ENCODE measurements around the gene SRPK3. TPM values are rescaled to one million over a fixed set of nuclear protein-coding genes. Genes with fewer than 3 reads are reported as not detected.

Gene SRPK3
- total RNA-seq, 2 experiments from 2014 or later, result not detected

GRCh38 chrX:153828723-153829548, 48.1 kb downstream of the SRPK3 start:
- ChIA-PET POLR2A (no interaction called here), CTCF (ENCODE audit: unreplicated experiment) (no interaction called here)
- Histone ChIP-seq H4K20me1 (ENCODE audit: insufficient read depth, low read length) (no peaks in the 10 kb centered on the region), H3K4me1 (ENCODE audit: insufficient read depth, low read length, poor library complexity, severe bottlenecking) (no peaks in the 10 kb centered on the region), H3K9me2 (ENCODE audit: insufficient read depth, low read length) (no peaks in the 10 kb centered on the region), H3K4me3 (ENCODE audit: low read depth, low read length, poor library complexity, severe bottlenecking) (no peak overlapping the region), H3K4me2 (ENCODE audit: low read length) (no peak overlapping the region), H3K9me3 (ENCODE audit: low read length) (no peaks in the 10 kb centered on the region), H3K79me2 (ENCODE audit: insufficient read depth, low read depth, low read length) (no peaks in the 10 kb centered on the region), H3K27ac (ENCODE audit: low read depth, low read length, poor library complexity, severe bottlenecking) (no peak overlapping the region), H2AFZ (ENCODE audit: low read length) (no peak overlapping the region), H3K36me3 (ENCODE audit: insufficient read depth, low read length) (no peaks in the 10 kb centered on the region)
- TF ChIP-seq EZH2phosphoT487 (IDR thresholded peaks at IDR 0.05; ENCODE audit: borderline replicate concordance, low read depth, low read length) (no peak), CTCF (conservative IDR thresholded peaks at IDR 0.05; ENCODE audit: low read length) (no peak)
- intact Hi-C loops (cut with micrococcal nuclease; ENCODE audit: unreplicated experiment), result loop anchor here (10.0 kb wide), 1 partner anchor 56 kb away; the partner anchor contains the start of gene L1CAM
- no peak for DNase-seq (ENCODE audit: low spot score)
- BruUV-seq (replicated peaks), result no TSS peak

- intact Hi-C loops (cut with micrococcal nuclease; ENCODE audit: unreplicated experiment), result loop anchor here (10.0 kb wide), 1 partner anchor 55 kb away; the partner anchor contains the start of gene L1CAM
- no peak overlapping the region for H3K4me2 ChIP-seq (ENCODE audit: low read length)
Measured at GRCh38 chrX:153829549-153829798, 48.6 kb downstream of the SRPK3 start.

More at GRCh38 chrX:153829549-153829798, 48.6 kb downstream of the SRPK3 start:
- no peak overlapping the region for H2AFZ ChIP-seq (ENCODE audit: low read length)
- TF ChIP-seq CTCF (conservative IDR thresholded peaks at IDR 0.05; ENCODE audit: low read length), result no peak
- TF ChIP-seq EZH2phosphoT487 (IDR thresholded peaks at IDR 0.05; ENCODE audit: borderline replicate concordance, low read depth, low read length), result no peak
- H3K9me2 ChIP-seq (ENCODE audit: insufficient read depth, low read length), result no peaks in the 10 kb centered on the region
- POLR2A ChIA-PET, result no interaction called here
- H3K4me1 ChIP-seq (ENCODE audit: insufficient read depth, low read length, poor library complexity, severe bottlenecking), result no peaks in the 10 kb centered on the region
- no peaks in the 10 kb centered on the region for H3K9me3 ChIP-seq (ENCODE audit: low read length)
- no TSS peak for BruUV-seq (replicated peaks)
- no peak overlapping the region for H3K4me3 ChIP-seq (ENCODE audit: low read depth, low read length, poor library complexity, severe bottlenecking)
- H4K20me1 ChIP-seq (ENCODE audit: insufficient read depth, low read length), result no peaks in the 10 kb centered on the region
- H3K36me3 ChIP-seq (ENCODE audit: insufficient read depth, low read length), result no peaks in the 10 kb centered on the region
- DNase-seq (ENCODE audit: low spot score), result no peak
- no peaks in the 10 kb centered on the region for H3K79me2 ChIP-seq (ENCODE audit: insufficient read depth, low read depth, low read length)
- CTCF ChIA-PET (ENCODE audit: unreplicated experiment), result no interaction called here
- H3K27ac ChIP-seq (ENCODE audit: low read depth, low read length, poor library complexity, severe bottlenecking), result no peak overlapping the region
